Ovary (tissue), 3 donors: Measurements from ENCODE around the gene CXCL12.

Source experiments
- POLR2A ChIP-seq: fragments of 450-650 bp; IDR thresholded peaks from one replicate; pipeline ENCODE4 v1.6.1; 2017; ENCODE audit warnings: antibody characterized with exemption, mild to moderate bottlenecking, moderate library complexity
- TF ChIP-seq, protein P1 (sequence below), 3 donors: fragments of 450-650 bp in 2 of 3; fragments of 200-600 bp in 1 of 3; IDR thresholded peaks; one replicate each; pipeline versions ENCODE4 v1.5.1 to v1.8.0; 2016 to 2022; ENCODE audit warnings: antibody characterized with exemption in 3 of 3, mild to moderate bottlenecking in 1 of 3
- donor health status: DM: no; HTN: no; CAD: no.

DNA sequence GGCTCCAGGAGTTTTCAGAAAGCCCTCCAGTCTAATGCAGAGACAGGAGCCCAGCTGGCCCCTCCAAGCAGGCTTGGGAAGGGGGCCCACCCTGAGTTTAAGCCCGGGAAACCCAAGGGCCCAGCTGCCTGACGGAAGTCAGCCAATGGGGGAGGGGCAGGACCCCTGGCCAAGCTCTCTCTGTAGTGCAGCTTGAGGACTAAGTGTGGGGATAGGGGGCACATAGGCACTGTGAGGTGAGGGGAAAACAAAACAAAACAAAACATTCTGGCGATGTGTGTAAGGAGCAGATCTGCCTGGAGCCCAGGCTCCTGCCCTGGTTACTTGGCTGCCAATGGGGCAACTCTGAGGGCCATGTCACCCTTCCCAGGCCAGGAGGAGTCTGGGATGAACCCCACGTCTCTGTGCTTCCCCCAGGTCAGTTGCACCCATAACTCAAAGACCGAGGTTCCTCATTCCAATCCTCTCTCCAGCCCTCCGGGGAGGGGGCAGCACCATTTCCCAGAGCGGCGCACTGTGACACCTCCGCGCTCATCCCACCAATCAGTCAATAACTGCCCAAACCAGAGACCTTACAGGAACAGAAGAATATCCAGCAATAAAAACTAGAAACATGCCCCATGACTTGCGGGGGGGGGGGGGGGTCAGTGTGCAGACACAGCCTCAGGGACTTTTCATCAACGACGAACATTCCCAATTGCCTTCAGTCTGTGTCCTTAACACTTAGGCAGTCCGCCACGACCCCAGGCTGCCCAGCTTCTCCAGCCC is 1.7 kb downstream of the CXCL12 start:
- no peak for TF ChIP-seq POLR2A
- TF ChIP-seq, protein P1, sequence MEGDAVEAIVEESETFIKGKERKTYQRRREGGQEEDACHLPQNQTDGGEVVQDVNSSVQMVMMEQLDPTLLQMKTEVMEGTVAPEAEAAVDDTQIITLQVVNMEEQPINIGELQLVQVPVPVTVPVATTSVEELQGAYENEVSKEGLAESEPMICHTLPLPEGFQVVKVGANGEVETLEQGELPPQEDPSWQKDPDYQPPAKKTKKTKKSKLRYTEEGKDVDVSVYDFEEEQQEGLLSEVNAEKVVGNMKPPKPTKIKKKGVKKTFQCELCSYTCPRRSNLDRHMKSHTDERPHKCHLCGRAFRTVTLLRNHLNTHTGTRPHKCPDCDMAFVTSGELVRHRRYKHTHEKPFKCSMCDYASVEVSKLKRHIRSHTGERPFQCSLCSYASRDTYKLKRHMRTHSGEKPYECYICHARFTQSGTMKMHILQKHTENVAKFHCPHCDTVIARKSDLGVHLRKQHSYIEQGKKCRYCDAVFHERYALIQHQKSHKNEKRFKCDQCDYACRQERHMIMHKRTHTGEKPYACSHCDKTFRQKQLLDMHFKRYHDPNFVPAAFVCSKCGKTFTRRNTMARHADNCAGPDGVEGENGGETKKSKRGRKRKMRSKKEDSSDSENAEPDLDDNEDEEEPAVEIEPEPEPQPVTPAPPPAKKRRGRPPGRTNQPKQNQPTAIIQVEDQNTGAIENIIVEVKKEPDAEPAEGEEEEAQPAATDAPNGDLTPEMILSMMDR (IDR thresholded peaks at IDR 0.05): no peak
